ENCODE measurements around the gene ACTN4. TPM values are rescaled to one million over a fixed set of nuclear protein-coding genes. Genes with fewer than 3 reads are reported as not detected.

Gene ACTN4
- total and polyA plus RNA-seq, 3 donors from 2014 or later, result 112 to 158 (median 135) TPM

GRCh38 chr19:38658462-38659306 lies 11.2 kb downstream of the ACTN4 start:
- H3K36me3 ChIP-seq (ENCODE audit: low read depth, missing control alignments), result no peaks in the 10 kb centered on the region
- peaks cover 79% of the 10 kb centered on the region for H3K4me1 ChIP-seq
- peak; percentile 71 for DNase-seq
- 34 to 39% methylated on average over 11 to 15 of the region's 15 CpGs for WGBS, 2 donors
- no peak overlapping the region for H3K4me3 ChIP-seq
- H3K27ac ChIP-seq, result peak overlapping the region; percentile 83 to 89
- H3K9me3 ChIP-seq, result no peaks in the 10 kb centered on the region
- TF ChIP-seq, protein P1, sequence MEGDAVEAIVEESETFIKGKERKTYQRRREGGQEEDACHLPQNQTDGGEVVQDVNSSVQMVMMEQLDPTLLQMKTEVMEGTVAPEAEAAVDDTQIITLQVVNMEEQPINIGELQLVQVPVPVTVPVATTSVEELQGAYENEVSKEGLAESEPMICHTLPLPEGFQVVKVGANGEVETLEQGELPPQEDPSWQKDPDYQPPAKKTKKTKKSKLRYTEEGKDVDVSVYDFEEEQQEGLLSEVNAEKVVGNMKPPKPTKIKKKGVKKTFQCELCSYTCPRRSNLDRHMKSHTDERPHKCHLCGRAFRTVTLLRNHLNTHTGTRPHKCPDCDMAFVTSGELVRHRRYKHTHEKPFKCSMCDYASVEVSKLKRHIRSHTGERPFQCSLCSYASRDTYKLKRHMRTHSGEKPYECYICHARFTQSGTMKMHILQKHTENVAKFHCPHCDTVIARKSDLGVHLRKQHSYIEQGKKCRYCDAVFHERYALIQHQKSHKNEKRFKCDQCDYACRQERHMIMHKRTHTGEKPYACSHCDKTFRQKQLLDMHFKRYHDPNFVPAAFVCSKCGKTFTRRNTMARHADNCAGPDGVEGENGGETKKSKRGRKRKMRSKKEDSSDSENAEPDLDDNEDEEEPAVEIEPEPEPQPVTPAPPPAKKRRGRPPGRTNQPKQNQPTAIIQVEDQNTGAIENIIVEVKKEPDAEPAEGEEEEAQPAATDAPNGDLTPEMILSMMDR (IDR thresholded peaks at IDR 0.05), result no peak
- no peak for TF ChIP-seq POLR2A (IDR thresholded peaks at IDR 0.05)
- no peaks in the 10 kb centered on the region for H3K27me3 ChIP-seq
- intact Hi-C loops (cut with DNase I; ENCODE audit: low total_unique reads), result loop anchor here (10.0 kb wide), 1 partner anchor 66 kb away; no protein-coding TSS in a partner anchor

DNA sequence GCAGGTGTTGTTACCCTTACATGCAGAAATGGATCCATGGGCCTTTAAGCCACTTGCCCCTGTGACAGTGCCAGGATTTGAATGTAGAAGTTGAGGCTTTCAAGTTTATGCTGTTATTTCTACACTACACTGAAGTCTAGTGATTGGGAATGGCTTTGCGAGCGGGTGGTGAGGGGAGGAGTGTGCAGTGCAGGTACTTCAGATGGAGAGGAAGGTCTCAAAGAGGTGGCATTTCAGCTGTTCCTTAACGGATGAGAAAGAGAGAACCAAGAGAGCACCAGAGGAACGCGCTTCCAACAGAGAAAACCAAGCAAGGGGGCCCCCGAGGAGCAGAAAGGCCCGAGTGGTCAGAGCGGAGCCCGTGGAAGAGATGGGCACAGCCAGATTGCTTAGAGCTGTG lies 13.3 kb downstream of the ACTN4 start:
- Histone ChIP-seq H3K36me3 (ENCODE audit: low read depth, missing control alignments) (no peaks in the 10 kb centered on the region), H3K27me3 (no peaks in the 10 kb centered on the region), H3K4me1 (peaks cover 87% of the 10 kb centered on the region), H3K4me3 (no peak overlapping the region), H3K9me3 (no peaks in the 10 kb centered on the region), H3K27ac (peak overlapping the region; percentile 83 to 89)
- 88 to 91% methylated on average over 9 of the region's 9 CpGs for WGBS, 2 donors
- TF ChIP-seq, protein P1 (IDR thresholded peaks at IDR 0.05), result no peak
- no peak for TF ChIP-seq POLR2A (IDR thresholded peaks at IDR 0.05)
- intact Hi-C loops (cut with DNase I; ENCODE audit: low total_unique reads), result no loop called here
- DNase-seq, result no peak

- intact Hi-C loops (cut with DNase I; ENCODE audit: low total_unique reads), result no loop called here
- no peaks in the 10 kb centered on the region for H3K9me3 ChIP-seq
- peaks cover 91% of the 10 kb centered on the region for H3K4me1 ChIP-seq
- no peak for TF ChIP-seq POLR2A (IDR thresholded peaks at IDR 0.05)
- TF ChIP-seq, protein P1 (IDR thresholded peaks at IDR 0.05), result no peak
- no peaks in the 10 kb centered on the region for H3K36me3 ChIP-seq (ENCODE audit: low read depth, missing control alignments)
- no peaks in the 10 kb centered on the region for H3K27me3 ChIP-seq
- no peak for DNase-seq
- no peak overlapping the region for H3K4me3 ChIP-seq
- 71 to 75% methylated on average over 6 to 7 of the region's 7 CpGs for WGBS, 2 donors
- peak overlapping the region in 1 of 2 donors; percentile 89 for H3K27ac ChIP-seq
Measured at GRCh38 chr19:38661136-38661535, 13.7 kb downstream of the ACTN4 start.

- intact Hi-C loops (cut with DNase I; ENCODE audit: low total_unique reads), result no loop called here
- Histone ChIP-seq H3K36me3 (ENCODE audit: low read depth, missing control alignments) (no peaks in the 10 kb centered on the region), H3K9me3 (no peaks in the 10 kb centered on the region), H3K4me1 (peaks cover 95% of the 10 kb centered on the region), H3K27ac (peak overlapping the region in 1 of 2 donors; percentile 89), H3K27me3 (no peaks in the 10 kb centered on the region), H3K4me3 (no peak overlapping the region)
- WGBS, 2 donors, result 33 to 47% methylated on average over 1 of the region's 1 CpG
- TF ChIP-seq POLR2A (IDR thresholded peaks at IDR 0.05), result no peak
- TF ChIP-seq, protein P1 (IDR thresholded peaks at IDR 0.05), result no peak
- DNase-seq, result no peak
Measured at GRCh38 chr19:38661996-38662395, 14.5 kb downstream of the ACTN4 start.
